GM21526 (cell line): Measurements from ENCODE around the gene GZMM.
"Not testable (repeated sequence)": the region's sequence is repeated elsewhere in the genome, so short reads cannot be mapped to it uniquely, and the experiment has no call there.

Source experiments
- ATAC-seq: cut with Tn5 transposase; IDR thresholded peaks from one replicate; pipeline ENCODE4 v1.9.1; 2021; ENCODE audit warnings: moderate library complexity; ENCODE audit not compliant: unreplicated experiment, low FRiP score

Gene GZMM

GRCh38 chr19:580274-580835 lies 36.5 kb downstream of the GZMM start:
- no peak for ATAC-seq

GRCh38 chr19:581399-582111 lies 37.7 kb downstream of the GZMM start:
- ATAC-seq, result no peak

- ATAC-seq, result no peak
Measured at GRCh38 chr19:582497-583197, 38.8 kb downstream of the GZMM start.

DNA sequence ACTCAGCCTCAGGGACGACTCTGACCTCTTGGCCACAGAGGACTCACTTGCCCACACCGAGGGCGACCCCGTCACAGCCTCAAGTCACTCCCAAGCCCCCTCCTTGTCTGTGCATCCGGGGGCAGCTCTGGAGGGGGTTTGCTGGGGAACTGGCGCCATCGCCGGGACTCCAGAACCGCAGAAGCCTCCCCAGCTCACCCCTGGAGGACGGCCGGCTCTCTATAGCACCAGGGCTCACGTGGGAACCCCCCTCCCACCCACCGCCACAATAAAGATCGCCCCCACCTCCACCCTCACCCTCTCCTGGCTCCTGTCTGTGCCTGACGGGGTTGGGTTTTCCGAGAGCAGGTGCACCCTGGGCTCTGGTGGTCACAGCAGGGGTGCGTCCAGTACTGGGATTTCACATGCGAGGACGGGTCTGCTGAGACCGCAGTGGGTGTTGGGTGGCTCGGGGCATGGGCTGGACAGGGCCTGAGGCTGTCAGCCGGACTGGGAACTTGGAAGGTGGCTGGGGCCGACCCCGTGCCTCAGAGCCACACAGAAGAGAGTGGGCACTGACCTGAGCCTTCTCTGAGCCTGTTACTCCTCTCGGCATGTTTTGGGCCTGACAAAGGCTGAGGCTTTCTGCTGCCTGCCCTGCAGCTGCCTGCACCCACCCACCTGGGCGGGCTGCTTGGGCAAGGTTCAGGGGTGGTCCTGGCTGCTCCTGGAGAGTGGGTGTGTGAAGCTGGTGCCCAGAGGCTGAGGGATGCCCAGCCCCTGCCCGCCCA lies 39.5 kb downstream of the GZMM start:
- ATAC-seq, result no peak

GRCh38 chr19:583968-584239 lies 40.1 kb downstream of the GZMM start:
- no peak for ATAC-seq

GRCh38 chr19:584240-585001 lies 40.6 kb downstream of the GZMM start:
- ATAC-seq, result no peak

DNA sequence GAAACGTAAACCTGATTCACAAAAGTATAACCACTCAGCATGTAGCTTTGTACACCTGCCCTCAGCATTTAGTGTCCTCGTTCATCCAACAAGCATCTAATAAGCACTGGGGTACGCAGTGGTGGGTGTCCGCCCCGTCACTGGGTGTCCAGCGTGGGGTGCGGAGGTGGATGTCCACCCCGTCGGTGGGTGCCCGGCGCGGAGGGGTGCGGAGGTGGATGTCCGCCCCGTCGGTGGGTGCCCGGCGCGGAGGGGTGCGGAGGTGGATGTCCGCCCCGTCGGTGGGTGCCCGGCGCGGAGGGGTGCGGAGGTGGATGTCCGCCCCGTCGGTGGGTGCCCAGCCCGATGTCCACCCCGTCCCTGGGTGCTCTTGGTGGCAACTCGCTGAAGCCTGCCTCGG lies 41.3 kb downstream of the GZMM start:
- not testable (repeated sequence) for ATAC-seq

- ATAC-seq, result no peak
Measured at GRCh38 chr19:585551-586110, 41.8 kb downstream of the GZMM start.

GRCh38 chr19:588093-588740 lies 44.4 kb downstream of the GZMM start:
- no peak for ATAC-seq

DNA sequence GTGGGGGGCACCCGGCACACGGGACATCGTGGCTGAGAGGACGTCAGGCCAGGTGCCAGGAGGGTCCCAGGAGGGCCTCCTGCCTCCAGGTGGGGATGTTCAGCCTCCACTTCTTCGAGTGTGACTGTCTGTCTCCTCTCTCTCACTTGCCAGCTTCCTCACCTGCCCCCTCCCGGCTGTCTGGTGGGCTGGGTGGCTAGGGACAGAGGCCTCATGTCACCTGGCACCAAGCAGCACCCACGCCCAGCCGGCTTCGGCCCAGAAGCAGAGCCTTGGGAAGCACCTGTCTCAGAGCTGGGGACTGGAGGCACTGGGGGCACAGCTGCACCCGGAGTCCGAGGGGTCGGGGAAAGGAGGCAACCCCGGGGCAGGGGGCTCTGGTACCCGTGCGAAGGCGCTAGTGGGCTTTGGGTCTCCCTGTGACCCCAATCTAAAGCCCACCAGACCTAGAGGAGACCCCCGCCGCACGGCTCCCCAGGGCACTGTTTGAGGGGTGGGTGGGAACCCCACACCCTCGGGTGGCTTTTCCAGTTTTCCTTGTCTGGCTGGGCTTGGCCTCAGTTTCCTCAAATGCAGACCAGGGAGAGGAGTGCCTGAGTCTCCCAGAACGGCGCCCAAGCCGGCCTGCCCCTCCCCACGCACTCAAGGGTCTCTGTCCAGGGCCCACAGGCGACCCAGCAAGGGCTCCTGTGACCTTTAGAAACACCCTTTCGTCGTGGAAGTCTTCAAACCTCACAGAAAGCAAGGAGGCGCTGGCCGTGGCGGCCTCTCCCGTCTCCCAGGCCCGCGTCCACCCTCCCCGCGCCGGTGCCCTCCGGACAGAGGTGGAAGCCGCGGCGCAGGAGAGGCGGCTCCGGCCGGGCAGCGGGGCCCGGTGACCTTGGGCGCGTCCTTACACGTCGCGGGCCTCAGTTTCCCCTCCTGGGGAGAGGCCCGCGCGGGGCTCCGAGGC lies 45.2 kb downstream of the GZMM start:
- ATAC-seq, result no peak

- ATAC-seq, result no peak
Measured at GRCh38 chr19:589693-590395, 46.0 kb downstream of the GZMM start, which contains the start of gene HCN2. HCN2 (plus strand) TSS chr19:589881; CDS start chr19:589946, 65 bp downstream.

GRCh38 chr19:590396-590745 lies 46.5 kb downstream of the GZMM start:
- no peak for ATAC-seq

- no peak for ATAC-seq
Measured at GRCh38 chr19:590750-591098, 46.9 kb downstream of the GZMM start.

DNA sequence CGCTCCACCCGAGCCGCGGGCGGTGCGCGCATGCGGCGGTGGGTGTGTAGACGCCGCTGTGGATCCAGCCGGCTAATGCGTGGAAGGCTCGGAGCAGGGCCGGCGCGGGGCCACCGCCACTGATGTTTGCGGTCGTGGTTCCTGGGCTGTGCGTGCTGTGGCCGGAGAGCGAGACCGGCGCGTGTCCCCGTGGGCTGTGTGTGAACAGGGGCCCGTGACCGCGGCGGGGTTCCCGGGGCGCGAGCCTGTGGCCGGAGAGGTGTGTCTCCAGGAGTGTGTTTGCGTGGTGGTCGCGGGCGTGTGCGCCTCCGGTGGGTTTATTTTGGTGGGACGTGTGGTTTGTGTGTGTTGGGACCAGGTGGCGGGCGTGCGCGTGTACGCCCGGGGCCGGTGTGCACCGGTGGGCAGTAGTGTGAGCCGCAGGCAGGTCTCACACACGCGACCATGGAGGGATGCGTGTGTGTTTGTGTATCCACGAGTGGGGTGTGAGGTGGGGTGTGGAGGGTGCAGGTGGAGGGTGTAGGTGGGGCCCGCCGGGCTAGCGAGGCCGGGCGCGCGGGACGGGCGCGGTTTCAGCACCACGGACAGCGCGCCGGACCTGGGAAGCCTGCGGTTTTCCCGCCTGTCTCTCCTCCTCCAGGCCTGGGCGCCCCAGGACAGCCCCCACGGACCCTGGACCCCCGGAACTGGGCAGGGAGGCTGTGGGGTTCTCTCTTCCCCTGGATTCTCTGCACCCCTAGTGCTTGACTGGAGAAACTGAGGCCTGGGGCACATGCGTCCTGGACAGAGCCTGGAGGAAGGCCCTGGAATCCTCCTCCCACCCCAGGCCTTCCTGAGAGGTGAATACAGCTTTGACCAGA lies 47.5 kb downstream of the GZMM start:
- ATAC-seq, result no peak

GRCh38 chr19:592101-592500 lies 48.2 kb downstream of the GZMM start:
- no peak for ATAC-seq

DNA sequence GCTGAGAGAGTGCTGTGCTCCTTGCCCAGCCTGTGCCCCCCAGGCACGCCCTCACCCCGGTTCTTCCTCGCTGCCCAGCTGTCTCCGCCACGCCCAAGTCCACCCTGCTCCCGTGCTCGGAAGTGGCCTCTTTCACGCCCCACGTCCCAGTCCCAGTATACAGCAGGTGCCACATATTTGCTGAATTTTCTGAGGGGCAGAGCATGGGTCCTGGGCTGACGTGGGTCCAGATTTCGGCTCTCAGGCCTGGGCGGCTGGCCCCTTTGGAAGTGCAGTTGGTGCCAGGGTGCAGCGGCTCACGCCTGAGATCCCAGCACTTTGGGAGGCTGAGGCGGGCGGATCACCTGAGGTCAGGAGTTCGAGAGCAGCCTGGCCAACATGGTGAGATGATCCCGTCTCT lies 49.2 kb downstream of the GZMM start:
- no peak for ATAC-seq

DNA sequence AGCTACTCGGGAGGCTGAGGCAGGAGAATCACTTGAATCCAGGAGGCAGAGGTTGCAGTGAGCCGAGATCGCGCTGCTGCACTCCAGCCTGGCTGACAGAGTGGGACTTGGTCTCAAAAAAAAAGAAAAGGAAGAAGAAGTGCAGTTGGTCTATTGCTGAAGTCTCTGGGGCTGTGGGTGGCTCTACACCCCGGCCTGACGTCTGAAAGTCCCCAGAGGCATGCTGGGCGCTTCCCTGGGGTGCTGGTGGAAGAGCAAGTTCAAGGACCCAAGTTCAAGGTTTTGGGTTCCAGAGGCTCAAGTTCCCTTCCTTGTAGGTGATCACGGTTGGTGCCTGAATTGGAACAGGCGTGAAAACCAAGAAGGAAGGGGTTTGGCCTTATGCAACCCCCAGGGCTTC lies 49.7 kb downstream of the GZMM start:
- no peak for ATAC-seq
